ENCODE measurements around the gene SLC6A3. TPM values are rescaled to one million over a fixed set of nuclear protein-coding genes. Genes with fewer than 3 reads are reported as not detected.

Gene SLC6A3
- total RNA-seq: under 1 TPM; 0.85 to 0.95 TPM
- polyA plus RNA-seq: 1 to 10 TPM in 1 of 2 donors, under 1 TPM in 1; 0.30 to 1.1 TPM
- long read RNA-seq, donor 1, partial matches to known transcripts: 0 of 1 reads
- long read RNA-seq, donor 1, other reads (novel, unspliced or antisense): 0 of 1 reads
- long read RNA-seq, donor 2: 0 reads
- long read RNA-seq, donor 3: 0 reads
- long read RNA-seq, donor 4: 0 reads
- long read RNA-seq, donor 5: 0 reads

DNA sequence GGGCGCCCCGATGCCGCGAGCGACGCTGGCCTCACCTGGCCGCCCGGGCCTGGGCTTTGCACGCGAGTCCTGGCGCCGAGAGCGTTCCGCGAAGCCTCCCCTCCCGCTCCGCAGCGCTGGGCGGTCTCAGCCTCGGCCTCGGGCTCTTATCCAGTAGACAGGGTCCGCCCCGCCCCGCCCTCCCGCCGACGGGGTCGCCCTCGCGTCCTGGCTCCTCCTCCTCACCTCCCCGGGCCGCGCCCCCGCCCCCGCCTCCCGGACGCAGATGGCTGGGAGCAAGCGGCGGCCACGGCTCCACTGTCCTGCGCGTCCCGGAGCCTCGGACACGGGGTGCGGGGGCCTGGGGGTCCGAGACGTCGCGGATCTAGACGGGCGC, at the start of gene SLC6A3:
TSS of gene SLC6A3 (minus strand) at position 128 of the 376 bp plus-strand sequence. CDS start 2,243 bp downstream, outside the sequence.
- 1 to 2% methylated on average over 30 to 52 of the region's 52 CpGs for WGBS, 2 donors
- ATAC-seq (ENCODE audit: insufficient read depth, low FRiP score) (peak; percentile 47), DNase-seq (peak; percentile 70 to 86 (median 84))
- Histone ChIP-seq H3K9me3 (ENCODE audit: control insufficient read depth in 4 of 4, insufficient read depth in 3 of 4, low read length in 3 of 4) (peaks cover 0 to 13% (median 2%) of the 10 kb centered on the region in 4 donors), H3K27ac (ENCODE audit: low read depth in 1 of 2, low read length in 1 of 2) (no peak within 1 kb of the TSS), H3K4me1 (ENCODE audit: control insufficient read depth in 5 of 5, insufficient read depth in 5 of 5, low read length in 5 of 5) (peaks cover 0 to 12% (median 5%) of the 10 kb centered on the region in 5 donors), H3K9ac (ENCODE audit: insufficient read depth in 1 of 2, low read length in 2 of 2) (no peak within 1 kb of the TSS), H3K4me3 (no peak within 1 kb of the TSS), H3K27me3 (ENCODE audit: control insufficient read depth in 3 of 3, insufficient read depth in 3 of 3, low read length in 2 of 3) (peaks cover 6 to 36% (median 23%) of the 10 kb centered on the region in 3 donors), H3K36me3 (ENCODE audit: control insufficient read depth in 4 of 4, insufficient read depth in 4 of 4, low read length in 4 of 4) (peaks cover 0 to 5% (median 0%) of the 10 kb centered on the region in 4 donors)
- TF ChIP-seq, protein P1, sequence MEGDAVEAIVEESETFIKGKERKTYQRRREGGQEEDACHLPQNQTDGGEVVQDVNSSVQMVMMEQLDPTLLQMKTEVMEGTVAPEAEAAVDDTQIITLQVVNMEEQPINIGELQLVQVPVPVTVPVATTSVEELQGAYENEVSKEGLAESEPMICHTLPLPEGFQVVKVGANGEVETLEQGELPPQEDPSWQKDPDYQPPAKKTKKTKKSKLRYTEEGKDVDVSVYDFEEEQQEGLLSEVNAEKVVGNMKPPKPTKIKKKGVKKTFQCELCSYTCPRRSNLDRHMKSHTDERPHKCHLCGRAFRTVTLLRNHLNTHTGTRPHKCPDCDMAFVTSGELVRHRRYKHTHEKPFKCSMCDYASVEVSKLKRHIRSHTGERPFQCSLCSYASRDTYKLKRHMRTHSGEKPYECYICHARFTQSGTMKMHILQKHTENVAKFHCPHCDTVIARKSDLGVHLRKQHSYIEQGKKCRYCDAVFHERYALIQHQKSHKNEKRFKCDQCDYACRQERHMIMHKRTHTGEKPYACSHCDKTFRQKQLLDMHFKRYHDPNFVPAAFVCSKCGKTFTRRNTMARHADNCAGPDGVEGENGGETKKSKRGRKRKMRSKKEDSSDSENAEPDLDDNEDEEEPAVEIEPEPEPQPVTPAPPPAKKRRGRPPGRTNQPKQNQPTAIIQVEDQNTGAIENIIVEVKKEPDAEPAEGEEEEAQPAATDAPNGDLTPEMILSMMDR (IDR thresholded peaks at IDR 0.05; ENCODE audit: control extremely low read depth, extremely low read depth): no peak

DNA sequence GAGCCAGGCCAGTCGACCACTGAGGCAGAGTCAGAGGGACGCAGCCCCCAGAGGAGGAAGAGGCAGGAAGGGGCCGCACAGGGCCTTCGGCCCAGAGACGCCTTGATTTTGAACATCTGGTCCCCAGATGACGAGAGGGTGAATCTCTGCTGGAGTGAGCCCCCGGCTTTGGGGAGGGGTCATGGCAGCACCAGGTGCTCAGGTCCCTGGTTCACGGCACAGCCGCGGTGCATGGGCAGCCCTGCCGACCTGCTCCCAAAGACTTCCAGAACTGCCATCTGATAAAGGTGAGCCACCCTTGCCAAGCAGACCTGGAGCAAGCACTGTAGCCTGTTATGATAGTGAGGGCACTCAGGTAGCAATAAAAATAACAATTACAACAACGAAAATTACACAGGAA, 48.7 kb upstream of the SLC6A3 start:
- ATAC-seq (ENCODE audit: insufficient read depth, low FRiP score): no peak
- Histone ChIP-seq H3K4me3 (no peak overlapping the region), H3K36me3 (ENCODE audit: control insufficient read depth in 4 of 4, insufficient read depth in 4 of 4, low read length in 4 of 4) (peaks cover 0 to 63% (median 20%) of the 10 kb centered on the region in 4 donors), H3K9me3 (ENCODE audit: control insufficient read depth in 4 of 4, insufficient read depth in 3 of 4, low read length in 3 of 4) (no peaks in the 10 kb centered on the region), H3K4me1 (ENCODE audit: control insufficient read depth in 5 of 5, insufficient read depth in 5 of 5, low read length in 5 of 5) (peaks cover 0 to 6% (median 0%) of the 10 kb centered on the region in 5 donors), H3K27me3 (ENCODE audit: control insufficient read depth in 3 of 3, insufficient read depth in 3 of 3, low read length in 2 of 3) (no peaks in the 10 kb centered on the region), H3K27ac (ENCODE audit: low read depth in 1 of 2, low read length in 1 of 2) (no peak overlapping the region), H3K9ac (ENCODE audit: insufficient read depth in 1 of 2, low read length in 2 of 2) (no peak overlapping the region)
- 84 to 87% methylated on average over 12 of the region's 12 CpGs for WGBS, 2 donors
- DNase-seq: no peak
- TF ChIP-seq, protein P1 (IDR thresholded peaks at IDR 0.05; ENCODE audit: control extremely low read depth, extremely low read depth): no peak

DNA sequence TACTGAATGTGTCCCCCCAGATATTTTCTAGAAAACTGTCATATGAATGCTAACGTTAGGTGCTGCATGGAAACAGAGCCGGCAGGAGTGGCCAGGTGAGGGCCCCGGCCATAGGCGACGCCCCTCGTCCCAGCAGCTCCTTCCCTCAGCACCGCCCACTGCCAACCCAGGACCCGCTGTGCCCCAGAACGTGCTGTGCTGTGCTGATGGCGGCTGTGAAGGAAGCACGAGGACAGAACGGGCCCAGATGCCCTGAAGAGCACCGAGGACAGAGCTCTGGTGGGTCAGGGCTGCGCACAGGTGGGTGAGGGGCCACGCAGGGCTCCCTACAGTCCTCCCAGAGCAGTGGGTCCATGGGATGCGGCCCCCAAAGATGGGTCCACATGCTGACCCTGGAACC, 48.2 kb upstream of the SLC6A3 start:
- Histone ChIP-seq H3K4me1 (ENCODE audit: control insufficient read depth in 5 of 5, insufficient read depth in 5 of 5, low read length in 5 of 5) (peaks cover 0 to 2% (median 0%) of the 10 kb centered on the region in 5 donors), H3K27me3 (ENCODE audit: control insufficient read depth in 3 of 3, insufficient read depth in 3 of 3, low read length in 2 of 3) (no peaks in the 10 kb centered on the region), H3K9ac (ENCODE audit: insufficient read depth in 1 of 2, low read length in 2 of 2) (no peak overlapping the region), H3K4me3 (no peak overlapping the region), H3K27ac (ENCODE audit: low read depth in 1 of 2, low read length in 1 of 2) (no peak overlapping the region), H3K9me3 (ENCODE audit: control insufficient read depth in 4 of 4, insufficient read depth in 3 of 4, low read length in 3 of 4) (no peaks in the 10 kb centered on the region), H3K36me3 (ENCODE audit: control insufficient read depth in 4 of 4, insufficient read depth in 4 of 4, low read length in 4 of 4) (peaks cover 0 to 64% (median 18%) of the 10 kb centered on the region in 4 donors)
- DNase-seq (no peak), ATAC-seq (ENCODE audit: insufficient read depth, low FRiP score) (no peak)
- 92 to 93% methylated on average over 16 of the region's 16 CpGs for WGBS, 2 donors
- TF ChIP-seq, protein P1 (IDR thresholded peaks at IDR 0.05; ENCODE audit: control extremely low read depth, extremely low read depth): no peak

Data from lung (tissue), 16 donors.